Measurements from ENCODE around the gene HSF4.

The HSF4 gene

GRCh38 chr16:67117716-67118115, 46.8 kb upstream of the HSF4 start:
- POLR2A ChIA-PET: no interaction called here

DNA sequence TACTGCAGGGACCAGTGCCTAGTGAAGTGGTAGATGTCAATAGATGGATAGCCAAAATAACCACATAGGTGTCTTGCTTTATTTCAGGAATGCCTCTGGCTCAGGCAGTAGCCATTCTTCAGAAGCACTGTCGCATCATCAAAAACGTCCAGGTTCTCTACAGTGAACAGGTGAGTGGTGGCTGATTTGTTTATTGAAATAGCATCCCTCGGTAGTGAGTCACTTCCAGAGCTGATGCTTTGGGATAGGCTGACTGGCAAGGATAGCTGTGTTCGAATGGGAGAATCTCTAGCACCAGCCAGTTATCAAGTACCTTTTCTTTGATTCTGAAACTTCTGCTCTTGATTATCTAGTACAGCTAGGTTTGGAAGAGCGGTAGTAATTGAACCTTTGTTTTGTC, 44.5 kb upstream of the HSF4 start:
- CTCF ChIA-PET: no interaction called here

More at GRCh38 chr16:67117716-67118115, 46.8 kb upstream of the HSF4 start:
- Histone ChIP-seq H3K36me3 (ENCODE audit: control insufficient read depth in 2 of 2, insufficient read depth in 1 of 2, low read length in 2 of 2) (peaks cover 13 to 48% of the 10 kb centered on the region in 2 experiments), H3K27ac (ENCODE audit: extremely low read depth, low read depth, low read length) (no peak overlapping the region), H3K9me3 (ENCODE audit: control insufficient read depth, insufficient read depth, low read depth, low read length) (no peaks in the 10 kb centered on the region), H3K4me1 (ENCODE audit: control insufficient read depth, insufficient read depth, low read length) (no peaks in the 10 kb centered on the region), H3K4me3 (ENCODE audit: low read depth, low read length) (no peak overlapping the region)
- CTCF ChIA-PET: no interaction called here
- no peak for TF ChIP-seq ZNF610 (tag by site-specific recombination; IDR thresholded peaks at IDR 0.05; ENCODE audit: borderline replicate concordance)
- TF ChIP-seq YY1 (tag by site-specific recombination; IDR thresholded peaks at IDR 0.05): no peak
- TF ChIP-seq, protein P1, sequence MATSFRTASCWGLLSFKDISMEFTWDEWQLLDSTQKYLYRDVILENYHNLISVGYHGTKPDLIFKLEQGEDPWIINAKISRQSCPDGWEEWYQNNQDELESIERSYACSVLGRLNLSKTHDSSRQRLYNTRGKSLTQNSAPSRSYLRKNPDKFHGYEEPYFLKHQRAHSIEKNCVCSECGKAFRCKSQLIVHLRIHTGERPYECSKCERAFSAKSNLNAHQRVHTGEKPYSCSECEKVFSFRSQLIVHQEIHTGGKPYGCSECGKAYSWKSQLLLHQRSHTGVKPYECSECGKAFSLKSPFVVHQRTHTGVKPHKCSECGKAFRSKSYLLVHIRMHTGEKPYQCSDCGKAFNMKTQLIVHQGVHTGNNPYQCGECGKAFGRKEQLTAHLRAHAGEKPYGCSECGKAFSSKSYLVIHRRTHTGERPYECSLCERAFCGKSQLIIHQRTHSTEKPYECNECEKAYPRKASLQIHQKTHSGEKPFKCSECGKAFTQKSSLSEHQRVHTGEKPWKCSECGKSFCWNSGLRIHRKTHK (tag by site-specific recombination; IDR thresholded peaks at IDR 0.05): no peak
- TF ChIP-seq ZNF449 (tag by site-specific recombination; IDR thresholded peaks at IDR 0.05): no peak
- TF ChIP-seq ZNF23 (tag by site-specific recombination; IDR thresholded peaks at IDR 0.05; ENCODE audit: borderline replicate concordance): no peak
- TF ChIP-seq ZNF837 (tag by site-specific recombination; IDR thresholded peaks at IDR 0.05): no peak
- TF ChIP-seq ZNF221 (tag by site-specific recombination; IDR thresholded peaks at IDR 0.05; ENCODE audit: borderline replicate concordance): no peak
- TF ChIP-seq ZBTB20 (tag by site-specific recombination; IDR thresholded peaks at IDR 0.05): no peak
- TF ChIP-seq GLIS2 (tag by site-specific recombination; IDR thresholded peaks at IDR 0.05): no peak
- TF ChIP-seq ZNF366 (tag by site-specific recombination; conservative IDR thresholded peaks at IDR 0.05): no peak
- no peak for TF ChIP-seq SALL2 (tag by site-specific recombination; IDR thresholded peaks at IDR 0.05; ENCODE audit: borderline replicate concordance)
- no peak for TF ChIP-seq ZSCAN23 (tag by site-specific recombination; IDR thresholded peaks at IDR 0.05)
- no peak for TF ChIP-seq ZNF391 (tag by site-specific recombination; IDR thresholded peaks at IDR 0.05; ENCODE audit: borderline replicate concordance, low read depth)
- TF ChIP-seq ZFHX2 (tag by site-specific recombination; conservative IDR thresholded peaks at IDR 0.05): no peak
- TF ChIP-seq INSM2 (tag by site-specific recombination; IDR thresholded peaks at IDR 0.05): no peak
- no peak for TF ChIP-seq ZNF529 (tag by site-specific recombination; IDR thresholded peaks at IDR 0.05; ENCODE audit: insufficient replicate concordance)
- no peak for TF ChIP-seq ZBTB1 (tag by site-specific recombination; IDR thresholded peaks at IDR 0.05)
- TF ChIP-seq ZBTB48 (tag by site-specific recombination; IDR thresholded peaks at IDR 0.05): no peak
- no peak for TF ChIP-seq ZFP37 (tag by site-specific recombination; IDR thresholded peaks at IDR 0.05)

More for the DNA sequence above, 44.5 kb upstream of the HSF4 start:
- peaks cover 17 to 59% of the 10 kb centered on the region in 2 experiments for H3K36me3 ChIP-seq (ENCODE audit: control insufficient read depth in 2 of 2, insufficient read depth in 1 of 2, low read length in 2 of 2)
- H3K27ac ChIP-seq (ENCODE audit: extremely low read depth, low read depth, low read length): no peak overlapping the region
- POLR2A ChIA-PET: no interaction called here
- no peaks in the 10 kb centered on the region for H3K4me1 ChIP-seq (ENCODE audit: control insufficient read depth, insufficient read depth, low read length)
- H3K4me3 ChIP-seq (ENCODE audit: low read depth, low read length): no peak overlapping the region
- no peaks in the 10 kb centered on the region for H3K9me3 ChIP-seq (ENCODE audit: control insufficient read depth, insufficient read depth, low read depth, low read length)
- TF ChIP-seq, protein P2, sequence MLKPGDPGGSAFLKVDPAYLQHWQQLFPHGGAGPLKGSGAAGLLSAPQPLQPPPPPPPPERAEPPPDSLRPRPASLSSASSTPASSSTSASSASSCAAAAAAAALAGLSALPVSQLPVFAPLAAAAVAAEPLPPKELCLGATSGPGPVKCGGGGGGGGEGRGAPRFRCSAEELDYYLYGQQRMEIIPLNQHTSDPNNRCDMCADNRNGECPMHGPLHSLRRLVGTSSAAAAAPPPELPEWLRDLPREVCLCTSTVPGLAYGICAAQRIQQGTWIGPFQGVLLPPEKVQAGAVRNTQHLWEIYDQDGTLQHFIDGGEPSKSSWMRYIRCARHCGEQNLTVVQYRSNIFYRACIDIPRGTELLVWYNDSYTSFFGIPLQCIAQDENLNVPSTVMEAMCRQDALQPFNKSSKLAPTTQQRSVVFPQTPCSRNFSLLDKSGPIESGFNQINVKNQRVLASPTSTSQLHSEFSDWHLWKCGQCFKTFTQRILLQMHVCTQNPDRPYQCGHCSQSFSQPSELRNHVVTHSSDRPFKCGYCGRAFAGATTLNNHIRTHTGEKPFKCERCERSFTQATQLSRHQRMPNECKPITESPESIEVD (tag by site-specific recombination; IDR thresholded peaks at IDR 0.05): no peak
- TF ChIP-seq SCRT2 (tag by site-specific recombination; IDR thresholded peaks at IDR 0.05) (0 out of 2 replicates have a peak, but pooled peaks have one; percentile 18), ZNF48 (tag by site-specific recombination; IDR thresholded peaks at IDR 0.05) (no peak)
